K562 (cell line): Measurements from ENCODE around the gene SLC12A9. TPM values are rescaled to one million over a fixed set of nuclear protein-coding genes. Genes with fewer than 3 reads are reported as not detected.

Source experiments
- AFF1 ChIP-seq, 2 experiments: fragments of 450-650 bp; IDR thresholded peaks; 2 replicates each; pipeline ENCODE4 v1.6.1; 2018; ENCODE audit warnings: mild to moderate bottlenecking in 2 of 2, low read depth in 1 of 2; ENCODE audit not compliant: partially characterized antibody in 2 of 2
- CREM ChIP-seq: IDR thresholded peaks from 2 replicates; pipeline ENCODE4 v1.6.1; 2014; ENCODE audit warnings: antibody characterized with exemption, low read depth
- DDX20 ChIP-seq: fragments of 450-650 bp; IDR thresholded peaks from 2 replicates; pipeline ENCODE4 v1.6.1; 2016; ENCODE audit warnings: missing genetic modification characterization, low read depth, mild to moderate bottlenecking, missing compliant biosample characterization, moderate library complexity
- FOS ChIP-seq: IDR thresholded peaks from 3 replicates; pipeline ENCODE4 v1.6.1; 2011; ENCODE audit not compliant: insufficient read length; ENCODE audit errors: extremely low read depth
- HMGN3 ChIP-seq: IDR thresholded peaks from 2 replicates; pipeline ENCODE4 v1.6.1; 2011; ENCODE audit warnings: borderline replicate concordance, low read depth, mild to moderate bottlenecking, mixed read lengths, low read length; ENCODE audit not compliant: insufficient read length; ENCODE audit errors: extremely low read depth
- HNRNPL ChIP-seq: fragments of 200-400 bp; formaldehyde crosslinking; IDR thresholded peaks from 2 replicates; pipeline ENCODE4 v1.6.1; 2017; ENCODE audit warnings: low read depth, mild to moderate bottlenecking, low read length
- HNRNPLL ChIP-seq: fragments of 200-400 bp; formaldehyde crosslinking; IDR thresholded peaks from 2 replicates; pipeline ENCODE4 v1.6.1; 2017; ENCODE audit warnings: low read length, low read depth, mild to moderate bottlenecking; ENCODE audit not compliant: poor library complexity, severe bottlenecking
- KDM5B ChIP-seq: fragments of 200-600 bp; sonication (generic); IDR thresholded peaks from 2 replicates; pipeline ENCODE4 v1.6.1; 2012; ENCODE audit warnings: low read depth, mild to moderate bottlenecking, moderate library complexity, low read length, control low read depth, inconsistent platforms; ENCODE audit not compliant: insufficient replicate concordance
- KLF16 ChIP-seq: IDR thresholded peaks from 2 replicates; pipeline ENCODE4 v1.6.1; 2016; ENCODE audit warnings: antibody characterized with exemption
- MLX ChIP-seq, 2 experiments: fragments of 450-650 bp in 1 of 2; sonication (generic) in 1 of 2; formaldehyde crosslinking; conservative IDR thresholded peaks; 2 replicates each; pipeline versions ENCODE4 v1.4.0 to v1.8.1; 2020 to 2022; ENCODE audit warnings: mild to moderate bottlenecking in 1 of 2, missing genetic modification reagents in 1 of 2
- MYNN ChIP-seq, 2 experiments: sonication (generic); formaldehyde crosslinking in 1 of 2; IDR thresholded peaks; 2 replicates each; pipeline versions ENCODE4 v1.5.0 to v1.6.1; 2016 to 2020; ENCODE audit warnings: antibody characterized with exemption in 1 of 2, missing genetic modification reagents in 1 of 2
- NR2F6 ChIP-seq: fragments of 450-650 bp; formaldehyde crosslinking; IDR thresholded peaks from 2 replicates; pipeline ENCODE4 v1.4.0; 2020; ENCODE audit warnings: mild to moderate bottlenecking
- RBM15 ChIP-seq: fragments of 200-400 bp; formaldehyde crosslinking; IDR thresholded peaks from 2 replicates; pipeline ENCODE4 v1.6.1; 2018; ENCODE audit warnings: mild to moderate bottlenecking, low read length, moderate library complexity; ENCODE audit not compliant: insufficient read depth
- SIX5 ChIP-seq, 2 experiments: IDR thresholded peaks; 2 replicates each; pipeline ENCODE4 v1.6.1; 2011; ENCODE audit warnings: low read length in 2 of 2, borderline replicate concordance in 1 of 2, low read depth in 1 of 2, mild to moderate bottlenecking in 1 of 2, moderate library complexity in 1 of 2; ENCODE audit not compliant: insufficient read depth in 1 of 2
- TAF7 ChIP-seq: fragments of 450-650 bp; IDR thresholded peaks from 2 replicates; pipeline ENCODE4 v1.6.1; 2016; ENCODE audit warnings: missing genetic modification characterization, missing compliant biosample characterization
- ZNF23 ChIP-seq: fragments of 250-450 bp; sonication (Bioruptor Pico); IDR thresholded peaks from 2 replicates; pipeline ENCODE4 v1.4.0; 2020; ENCODE audit warnings: mild to moderate bottlenecking
- ZNF384 ChIP-seq: IDR thresholded peaks from 2 replicates; pipeline ENCODE4 v1.6.1; 2012; ENCODE audit warnings: low read depth, low read length, improper control_type of control experiment
- ZNF75A ChIP-seq: fragments of 450-650 bp; formaldehyde crosslinking; IDR thresholded peaks from 2 replicates; pipeline ENCODE4 v1.4.0; 2020; ENCODE audit warnings: mild to moderate bottlenecking
- ZNF764 ChIP-seq: fragments of 250-450 bp; sonication (Bioruptor Pico); IDR thresholded peaks from 2 replicates; pipeline ENCODE4 v1.4.0; 2020; ENCODE audit warnings: low read depth, mild to moderate bottlenecking, moderate library complexity
- polyA plus RNA-seq, 8 experiments: library from polyadenylated mRNA; depleted of rRNA in 4 of 8; stranded (reverse) in 5 of 8; unstranded in 3 of 8; fragments of >200 nt; fragmentation: Nextera tagmentation in 2 of 8; fragmentation: Illumina TruSeq in 1 of 8; extraction: Ambion mirVana in 2 of 8; extraction: Trizol in 1 of 8; gene quantifications; 2 replicates each; pipeline versions ENCODE4 v1.2.1 to v1.2.3, GENCODE V29; 2011 to 2014; ENCODE audit warnings: inconsistent platforms in 1 of 8, missing spikeins in 1 of 8
- total RNA-seq, 7 experiments: library from RNA; depleted of rRNA in 6 of 7; stranded (reverse); fragments of >200 nt in 6 of 7; fragmentation: Illumina TruSeq in 2 of 7; extraction: Trizol in 2 of 7; gene quantifications; 2 replicates each; pipeline versions ENCODE4 v1.2.1 to v1.2.3, GENCODE V29; 2011 to 2021; ENCODE audit warnings: low replicate concordance in 1 of 7

Gene SLC12A9
- total and polyA plus RNA-seq, 9 of the 15 experiments (the other 6 are each of a cell fraction or from before 2014, with no cell fraction given) = 0.06 to 20.2 (median 10.7) TPM

GRCh38 chr7:100827330-100828226, 24.9 kb upstream of the SLC12A9 start, which contains the start of gene EPHB4 (continued):
- TF ChIP-seq AFF1 (IDR thresholded peaks at IDR 0.05; ENCODE audit: low read depth in 1 of 2, partially characterized antibody in 2 of 2) (peak in 1 of 2 experiments; percentile 28), HNRNPL (no peak), HMGN3 (no peak), ZNF764 (CRISPR knock-in tag) (no peak), FOS (no peak), ZNF23 (CRISPR knock-in tag) (no peak), SIX5 (IDR thresholded peaks at IDR 0.05; ENCODE audit: borderline replicate concordance in 1 of 2, insufficient read depth in 1 of 2, low read depth in 1 of 2, low read length in 2 of 2) (no peak), TAF7 (tag) (no peak), KLF16 (no peak; the same call in 1 of the 2 replicates), MLX (CRISPR knock-in tag; conservative IDR thresholded peaks at IDR 0.05) (no peak), KDM5B (peak; percentile 76), DDX20 (no peak), NR2F6 (CRISPR knock-in tag) (0 out of 2 replicates have a peak, but pooled peaks have one; percentile 70), ZNF384 (0 out of 2 replicates have a peak, but pooled peaks have one; percentile 17), CREM (peak; percentile 50; the same call in 1 of the 2 replicates), MYNN (IDR thresholded peaks at IDR 0.05) (peak; percentile 59; the same call in 1 of the 2 replicates), MYNN (CRISPR knock-in tag; IDR thresholded peaks at IDR 0.05) (no peak), ZNF75A (CRISPR knock-in tag) (no peak), RBM15 (no peak), HNRNPLL (peak; percentile 87)
